HuH-7 (cell line): ENCODE results near the gene ZP1.

Experiments used
- DNase-seq: peaks from one replicate; pipeline ENCODE4 v3.0.0; 2011; ENCODE audit warnings: low spot score

ZP1 gene

GRCh38 chr11:60859616-60860250 lies 7.6 kb upstream of the ZP1 start:
- no peak for DNase-seq

DNA sequence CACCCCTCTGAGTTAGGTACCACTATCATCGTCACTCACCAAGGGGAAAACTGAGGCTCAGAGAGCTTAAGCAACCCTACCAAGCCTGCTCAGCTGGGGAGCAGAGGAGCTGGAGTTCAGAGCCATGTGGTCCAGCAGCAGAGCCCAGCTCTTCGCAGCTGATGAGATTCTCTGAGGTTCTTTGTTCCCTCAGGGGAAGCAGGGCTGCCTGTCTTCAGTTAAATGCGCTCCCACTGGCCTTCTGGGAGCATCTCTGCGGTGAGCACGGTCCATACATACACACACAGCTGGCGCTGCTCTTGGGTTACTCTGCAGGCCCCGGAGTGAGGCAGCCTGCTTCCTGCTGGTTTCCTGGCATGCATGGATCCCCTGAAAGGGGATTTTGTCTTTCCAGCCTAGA lies 6.4 kb upstream of the ZP1 start:
- DNase-seq: no peak

DNA sequence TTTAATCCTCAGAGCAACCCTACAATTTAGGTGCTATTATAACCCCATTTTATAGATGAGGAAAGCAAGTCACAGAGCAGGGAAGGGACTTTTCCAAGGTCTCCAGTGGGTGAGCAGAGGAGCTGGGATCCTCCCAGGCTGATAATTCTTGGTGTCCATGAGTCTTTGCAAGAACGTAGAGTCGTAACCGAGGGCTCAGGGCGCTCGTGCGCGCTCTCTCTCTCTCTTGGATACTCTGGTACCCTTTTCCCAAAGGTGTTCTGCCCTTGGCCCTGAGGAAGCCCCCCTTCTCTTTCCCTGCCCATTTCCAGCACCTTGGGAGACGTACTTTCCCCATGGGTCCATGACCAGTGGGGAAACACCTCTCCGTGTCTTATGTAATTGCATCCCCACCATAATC lies 5.2 kb upstream of the ZP1 start:
- no peak for DNase-seq

DNA sequence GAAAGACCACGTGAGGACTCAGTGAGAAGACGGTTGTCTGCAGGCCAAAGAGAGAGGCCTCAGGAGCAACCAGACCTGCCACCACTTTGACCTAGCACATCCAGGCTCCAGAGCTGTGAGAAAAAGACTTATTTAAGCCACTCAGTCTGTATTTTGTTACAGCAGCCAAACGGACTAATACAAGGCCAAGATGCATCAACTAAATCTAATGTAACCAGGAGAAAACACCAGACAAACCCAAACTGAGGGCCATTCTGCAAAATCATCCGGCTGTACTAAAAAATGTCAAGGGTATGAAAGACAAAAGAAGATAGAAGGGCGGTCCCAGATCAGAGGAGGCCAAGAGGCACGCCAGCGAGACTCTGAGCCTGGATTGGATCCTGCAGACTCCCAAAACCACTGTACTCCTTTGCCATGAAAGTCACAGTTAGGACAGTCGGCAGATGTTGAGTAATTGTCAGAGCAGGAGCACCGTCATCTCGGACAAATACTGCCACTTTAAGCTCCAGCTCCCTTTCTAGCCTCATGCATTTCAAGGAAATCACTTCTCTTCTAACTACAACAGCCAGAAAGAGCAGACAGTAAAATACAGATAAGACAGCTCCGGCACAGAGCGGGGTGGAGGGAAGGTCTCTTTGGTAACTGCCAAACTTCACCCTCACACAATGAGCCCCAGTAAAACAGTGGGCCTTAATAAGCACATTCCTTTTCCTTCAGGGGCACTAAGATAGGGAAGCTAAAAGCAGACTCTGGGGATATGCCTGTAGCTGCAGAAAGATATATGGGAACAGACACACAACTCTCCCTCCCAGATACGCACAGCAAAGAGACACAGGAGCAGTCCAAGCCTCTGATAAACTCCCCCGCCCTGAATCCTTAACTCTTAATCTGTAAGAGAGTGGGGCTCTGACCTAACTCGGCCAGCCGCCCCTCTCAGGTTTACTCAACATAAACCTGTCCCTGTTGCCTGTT lies 3.5 kb upstream of the ZP1 start:
- no peak for DNase-seq

DNA sequence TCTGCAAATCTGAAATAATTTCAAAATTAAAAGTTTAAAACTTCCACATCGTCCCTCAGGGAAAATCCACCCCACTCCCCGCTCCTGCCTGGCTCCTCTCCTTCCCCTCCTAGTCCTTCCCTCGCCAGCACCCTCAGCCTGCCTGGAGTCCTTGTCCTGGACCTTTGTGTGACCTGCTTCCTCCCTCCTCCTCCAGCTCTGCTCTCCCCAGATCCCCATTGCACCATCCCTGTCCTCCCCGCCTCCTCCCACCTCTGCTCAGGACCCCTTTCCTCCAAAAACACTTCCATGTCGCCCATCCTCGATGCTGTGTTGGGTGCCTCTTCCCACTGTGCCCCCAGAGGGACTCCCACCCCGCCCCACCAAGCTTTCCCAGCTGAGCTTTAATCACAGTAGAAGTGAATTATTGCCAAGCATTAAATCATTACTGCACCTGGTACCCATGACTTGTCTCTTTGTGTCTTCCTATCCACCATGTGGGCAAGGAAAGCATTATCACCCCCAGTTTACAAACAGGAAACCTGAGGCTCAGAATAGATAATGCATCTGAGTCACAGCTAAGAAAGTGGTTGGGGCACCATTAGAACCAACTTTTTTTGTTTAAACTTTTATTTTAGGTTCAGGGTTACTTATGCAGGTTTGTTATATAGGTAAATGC lies 2.4 kb upstream of the ZP1 start:
- no peak for DNase-seq

DNA sequence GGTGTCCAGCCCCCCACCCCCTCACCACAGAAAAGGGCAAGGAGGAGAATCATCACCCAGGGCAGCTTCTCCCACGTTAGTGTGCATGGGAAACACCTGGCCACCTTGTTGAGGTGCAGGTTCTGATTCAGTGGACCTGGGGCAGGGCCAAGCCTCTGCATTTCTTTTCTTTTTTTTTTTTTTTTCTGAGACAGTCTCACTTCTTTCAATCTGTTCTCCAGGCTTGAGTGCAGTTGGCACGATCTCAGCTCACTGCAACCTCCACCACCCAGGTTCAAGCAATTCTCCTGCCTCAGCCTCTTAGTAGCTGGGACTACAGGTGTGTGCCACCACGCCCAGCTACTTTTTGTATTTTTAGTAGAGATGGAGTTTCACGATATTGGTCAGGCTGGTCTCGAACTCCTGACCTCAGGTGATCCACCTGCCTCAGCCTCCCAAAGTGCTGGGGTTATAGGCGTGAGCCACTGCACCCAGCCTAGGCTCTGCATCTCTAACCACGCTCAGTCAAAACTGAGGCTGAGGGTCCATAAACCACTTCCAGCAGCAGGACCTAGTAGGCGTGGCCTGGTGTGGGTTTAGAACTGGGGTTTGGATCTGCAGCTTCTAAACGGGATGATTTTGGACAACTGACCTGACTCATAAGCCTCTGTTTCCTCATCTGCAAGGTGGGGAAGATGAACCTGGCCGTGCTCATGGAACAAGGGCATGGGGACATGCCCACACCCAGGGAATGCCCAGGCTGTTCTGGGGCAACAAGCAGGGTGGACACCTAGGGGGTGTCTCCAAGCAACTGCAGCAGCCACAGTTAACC lies 734 bp downstream of the ZP1 start:
- no peak for DNase-seq

GRCh38 chr11:60868682-60869450 lies 1.5 kb downstream of the ZP1 start:
- no peak for DNase-seq

- DNase-seq: no peak
Observed at GRCh38 chr11:60869451-60869825, 2.1 kb downstream of the ZP1 start.

GRCh38 chr11:60870276-60870675 lies 2.9 kb downstream of the ZP1 start:
- no peak for DNase-seq

- DNase-seq: no peak
Observed at GRCh38 chr11:60870733-60871377, 3.5 kb downstream of the ZP1 start.

DNA sequence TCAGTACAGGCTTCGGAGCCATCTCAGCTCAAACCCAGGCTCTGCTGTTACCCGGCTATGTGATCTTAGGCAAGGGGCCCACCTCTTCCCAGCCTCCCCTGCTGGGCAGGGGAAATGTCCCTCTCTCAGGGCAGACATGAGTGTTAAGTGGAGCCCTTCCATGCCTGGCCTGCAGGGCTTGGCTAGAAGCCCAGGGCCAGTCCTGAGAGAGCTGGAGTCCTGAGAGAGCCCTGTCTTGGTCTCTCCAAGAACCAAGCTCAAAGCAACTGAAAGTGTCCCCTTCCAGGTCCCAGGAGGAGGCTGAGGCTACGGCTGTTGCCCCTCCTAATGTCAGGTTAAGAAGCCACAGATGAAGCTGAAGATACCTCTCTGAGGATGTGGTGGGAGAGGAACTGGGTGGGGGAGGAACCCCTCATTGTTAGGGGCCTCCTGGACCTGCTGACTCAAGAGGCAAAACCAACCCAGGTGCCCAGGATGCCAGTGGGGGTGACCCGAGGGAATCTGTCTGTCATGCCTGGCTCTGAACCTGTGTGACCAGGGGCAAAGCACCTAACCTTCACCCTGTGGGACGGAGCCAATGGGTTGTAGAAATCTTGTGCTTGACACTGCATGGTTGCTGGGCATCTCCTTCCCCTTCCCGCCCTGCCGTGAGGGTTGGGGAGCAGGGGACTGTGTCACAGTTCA lies 4.2 kb downstream of the ZP1 start:
- no peak for DNase-seq

DNA sequence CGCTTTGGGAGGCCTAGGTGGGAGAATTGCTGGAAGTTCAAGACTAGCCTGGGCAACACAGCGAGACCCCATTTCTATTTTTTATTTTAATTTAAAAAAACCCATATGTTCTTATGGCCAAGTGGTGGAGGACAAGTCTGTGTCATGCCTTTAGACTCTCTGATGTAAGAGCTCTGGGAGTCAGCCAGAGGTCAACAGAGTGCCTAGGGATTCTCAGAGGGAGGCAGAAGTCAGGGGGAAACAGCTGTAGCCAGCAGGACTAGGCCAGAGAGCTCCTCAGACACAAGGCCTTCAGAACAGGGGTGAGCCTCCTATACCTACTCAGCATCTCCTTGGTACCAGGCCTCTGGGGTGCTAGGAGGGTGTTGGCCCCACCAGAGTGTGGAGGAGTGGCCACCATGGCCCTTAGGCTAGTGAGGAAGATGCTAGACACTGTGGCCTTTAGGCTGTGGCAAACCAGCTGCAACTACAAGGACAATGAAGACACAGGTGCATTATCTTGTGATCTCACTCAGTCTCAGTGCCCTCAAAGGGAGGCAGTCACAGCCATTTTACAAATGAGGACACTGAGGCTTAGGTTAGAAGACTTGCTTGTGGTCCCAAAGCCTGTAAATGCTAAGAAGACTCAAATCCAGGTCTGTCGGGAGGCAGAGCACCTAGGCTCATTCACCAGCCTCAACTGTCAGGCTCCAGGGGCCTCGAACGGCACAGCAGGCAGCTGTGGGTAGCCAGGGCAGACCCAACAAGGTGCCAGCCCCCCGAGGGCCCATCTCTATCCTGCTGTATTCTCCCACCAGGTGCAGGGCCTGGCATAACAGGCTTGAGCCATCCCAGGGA lies 5.0 kb downstream of the ZP1 start:
- no peak for DNase-seq

DNA sequence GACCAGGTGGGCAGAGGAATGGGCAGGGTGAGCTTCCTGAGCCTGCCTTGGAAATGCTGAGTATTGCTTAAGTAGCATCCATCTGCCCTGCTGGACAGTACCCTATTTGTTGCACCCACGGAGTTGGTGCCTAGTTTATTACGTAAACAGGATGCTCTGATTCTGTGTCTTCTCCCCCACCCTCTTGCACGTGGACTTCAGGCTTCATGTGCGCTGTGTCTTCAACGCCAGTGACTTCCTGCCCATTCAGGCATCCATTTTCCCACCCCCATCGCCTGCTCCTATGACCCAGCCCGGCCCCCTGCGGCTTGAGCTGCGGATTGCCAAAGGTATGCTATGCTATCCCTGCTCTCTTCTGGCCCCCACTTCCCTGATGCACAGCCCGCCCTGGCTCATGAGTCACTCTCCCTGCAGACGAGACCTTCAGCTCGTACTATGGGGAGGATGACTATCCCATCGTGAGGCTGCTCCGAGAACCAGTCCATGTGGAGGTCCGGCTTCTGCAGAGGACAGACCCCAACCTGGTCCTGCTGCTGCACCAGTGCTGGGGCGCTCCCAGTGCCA lies 5.7 kb downstream of the ZP1 start:
- DNase-seq: no peak

- DNase-seq: no peak
Observed at GRCh38 chr11:60873533-60873932, 6.2 kb downstream of the ZP1 start.

DNA sequence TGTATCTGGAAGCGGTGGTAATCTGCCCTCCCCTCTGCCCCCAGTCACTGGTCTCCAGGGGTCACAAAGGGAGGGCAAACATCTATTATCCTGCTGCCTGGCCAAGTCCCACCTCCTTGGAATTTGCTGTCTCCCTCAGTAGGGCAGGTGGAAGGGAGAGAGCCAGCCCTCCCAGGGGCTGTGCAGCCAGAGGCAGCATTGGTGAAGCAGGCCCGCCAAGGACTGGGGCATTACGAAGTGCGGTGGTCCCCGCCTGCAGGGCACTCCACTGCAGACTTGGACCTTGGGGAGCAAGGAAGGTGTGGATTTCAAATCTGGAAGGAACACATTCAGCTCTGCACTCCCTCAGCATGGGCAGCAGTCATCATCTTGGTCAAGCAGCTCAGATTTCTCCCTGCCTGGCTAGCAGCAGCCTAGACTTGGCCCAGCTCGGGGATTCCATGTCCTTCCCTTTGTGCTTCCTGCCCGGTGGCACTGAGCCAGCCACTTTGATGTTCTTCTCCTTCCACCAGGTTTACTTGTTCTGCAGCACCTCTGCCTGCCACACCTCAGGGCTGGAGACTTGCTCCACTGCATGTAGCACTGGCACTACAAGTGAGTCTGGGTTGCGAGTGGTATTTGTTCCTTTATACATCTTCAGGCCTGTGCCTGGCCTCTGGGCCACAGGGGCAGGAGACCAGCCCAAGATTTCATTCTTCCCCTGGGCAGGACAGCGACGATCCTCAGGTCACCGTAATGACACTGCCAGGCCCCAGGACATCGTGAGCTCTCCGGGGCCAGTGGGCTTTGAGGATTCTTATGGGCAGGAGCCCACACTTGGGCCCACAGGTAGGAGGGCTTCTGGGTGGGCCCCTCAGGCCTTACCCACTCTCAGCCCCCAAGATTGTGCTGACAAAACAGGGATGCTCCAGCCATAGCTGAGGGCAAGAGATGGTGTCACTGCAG lies 7.4 kb downstream of the ZP1 start:
- DNase-seq: no peak

- no peak for DNase-seq
Observed at GRCh38 chr11:60875366-60876167, 8.2 kb downstream of the ZP1 start.

GRCh38 chr11:60876168-60876485 lies 8.8 kb downstream of the ZP1 start:
- DNase-seq: no peak
